WI38 (cell line): ENCODE measurements around the gene OSBPL2.

Source experiments
- H3K4me3 ChIP-seq: 2 replicates; pipeline ENCODE4 v1.5.1; 2011; ENCODE audit warnings: low read depth, mild to moderate bottlenecking, control low read depth, low read length
- CTCF ChIP-seq: IDR thresholded peaks from 2 replicates; pipeline ENCODE4 v1.5.1; 2012; ENCODE audit warnings: low read depth, mild to moderate bottlenecking, control low read depth, low read length

OSBPL2 gene

GRCh38 chr20:62326559-62326958, 88.2 kb downstream of the OSBPL2 start:
- no peak for TF ChIP-seq CTCF
- H3K4me3 ChIP-seq = no peak overlapping the region

- TF ChIP-seq CTCF = no peak
- no peak overlapping the region for H3K4me3 ChIP-seq
These were observed 88.8 kb downstream of the OSBPL2 start for GRCh38 chr20:62326959-62327725.

GRCh38 chr20:62327726-62328495, 89.6 kb downstream of the OSBPL2 start:
- H3K4me3 ChIP-seq = no peak overlapping the region
- TF ChIP-seq CTCF = no peak

GRCh38 chr20:62328684-62329388, 90.5 kb downstream of the OSBPL2 start:
- TF ChIP-seq CTCF = no peak
- H3K4me3 ChIP-seq = no peak overlapping the region

- TF ChIP-seq CTCF = no peak
These were observed 91.4 kb downstream of the OSBPL2 start for GRCh38 chr20:62329389-62330377.

GRCh38 chr20:62330576-62331317, 92.4 kb downstream of the OSBPL2 start:
- TF ChIP-seq CTCF = no peak
- H3K4me3 ChIP-seq = no peak overlapping the region

More at GRCh38 chr20:62329389-62330377, 91.4 kb downstream of the OSBPL2 start:
- H3K4me3 ChIP-seq = no peak overlapping the region
